Endothelial cell of umbilical vein (primary cell): Measurements from ENCODE around the gene MRGPRF. TPM values are rescaled to one million over a fixed set of nuclear protein-coding genes. Genes with fewer than 3 reads are reported as not detected.

Source experiments
- BruUV-seq: library from RNA; stranded (reverse); fragments of 400-500 nt; replicated peaks from 2 replicates; lab custom pipeline; 2021; lab: Mats Ljungman, UMichigan
- CTCF ChIA-PET: fragments of 300-600, 350-600 bp; sonication (Branson Sonifier 250); formaldehyde crosslinking; loops from one replicate; lab custom pipeline; 2021; ENCODE audit warnings: antibody characterized with exemption, inconsistent platforms; lab: Charles Lee
- POLR2A ChIA-PET: fragments of 300-600, 350-600 bp; sonication (Branson Sonifier 250); formaldehyde crosslinking; loops from one replicate; lab custom pipeline; 2021; ENCODE audit warnings: antibody characterized with exemption, inconsistent platforms; lab: Charles Lee
- DNase-seq: peaks from one replicate; pipeline ENCODE4 v3.0.0-alpha.2; 2011; ENCODE audit warnings: low read depth, low spot score
- FAIRE-seq: peaks from 2 replicates; lab custom pipeline; 2011; peaks lifted over from hg19 to GRCh38; lab: Jason Lieb, UNC
- H2AFZ ChIP-seq: 2 replicates; pipeline ENCODE4 v1.6.0; 2012; ENCODE audit warnings: low read depth, low read length, control low read depth, inconsistent platforms
- H3K27ac ChIP-seq: 2 replicates; pipeline ENCODE4 v1.5.1; 2011; ENCODE audit warnings: low read depth, mild to moderate bottlenecking, control low read depth, low read length, moderate library complexity; ENCODE audit not compliant: insufficient read depth
- H3K27me3 ChIP-seq, 2 experiments: 2 replicates each; pipeline versions ENCODE4 v1.6.0 to v1.6.1; 2011; ENCODE audit warnings: low read length in 2 of 2, mixed read lengths in 1 of 2; ENCODE audit not compliant: control insufficient read depth in 2 of 2, insufficient read depth in 2 of 2
- H3K36me3 ChIP-seq, 2 experiments: 2 replicates in 1 of 2; 3 replicates in 1 of 2; pipeline ENCODE4 v1.5.1; 2011; ENCODE audit warnings: low read length in 2 of 2, mild to moderate bottlenecking in 1 of 2, moderate library complexity in 1 of 2; ENCODE audit not compliant: control insufficient read depth in 2 of 2, insufficient read depth in 2 of 2; ENCODE audit errors: extremely low read depth in 1 of 2
- H3K4me1 ChIP-seq: 3 replicates; pipeline ENCODE4 v1.5.1; 2011; ENCODE audit warnings: mild to moderate bottlenecking, low read length; ENCODE audit not compliant: control insufficient read depth, insufficient read depth; ENCODE audit errors: extremely low read depth
- H3K4me2 ChIP-seq: 2 replicates; pipeline ENCODE4 v1.6.1; 2011; ENCODE audit warnings: low read length, control low read depth, mixed read lengths; ENCODE audit not compliant: insufficient read depth
- H3K4me3 ChIP-seq, 3 experiments: fragments of 200-600 bp in 1 of 3; sonication (generic), shearing (Covaris generic) in 1 of 3; replicated peaks in 1 of 3; 2 replicates each; pipeline ENCODE4 v1.5.1; 2011 to 2016; ENCODE audit warnings: control low read depth in 3 of 3, low read length in 3 of 3, mild to moderate bottlenecking in 2 of 3, inconsistent platforms in 1 of 3, low read depth in 1 of 3, moderate library complexity in 1 of 3; ENCODE audit not compliant: insufficient read depth in 1 of 3
- H3K79me2 ChIP-seq: 2 replicates; pipeline ENCODE4 v1.6.0; 2012; ENCODE audit warnings: low read length, inconsistent platforms; ENCODE audit not compliant: control insufficient read depth, insufficient read depth
- H3K9ac ChIP-seq: replicated peaks from 2 replicates; pipeline ENCODE3; 2011; ENCODE audit warnings: low read length, control low read depth; ENCODE audit not compliant: insufficient read depth; ENCODE audit errors: extremely low read depth
- H3K9me1 ChIP-seq: replicated peaks from 3 replicates; pipeline ENCODE4 v1.6.0; 2011; ENCODE audit warnings: mild to moderate bottlenecking, low read length; ENCODE audit not compliant: control insufficient read depth, insufficient read depth; ENCODE audit errors: extremely low read depth
- H3K9me3 ChIP-seq: replicated peaks from 2 replicates; pipeline ENCODE4 v1.5.1; 2012; ENCODE audit warnings: low read length, inconsistent platforms; ENCODE audit not compliant: control insufficient read depth, insufficient read depth
- H4K20me1 ChIP-seq: replicated peaks from 2 replicates; pipeline ENCODE3; 2011; ENCODE audit warnings: mild to moderate bottlenecking, low read length; ENCODE audit not compliant: control insufficient read depth, insufficient read depth; ENCODE audit errors: extremely low read depth
- EZH2 ChIP-seq: IDR thresholded peaks from 2 replicates; pipeline ENCODE4 v1.6.1; 2012; ENCODE audit warnings: borderline replicate concordance, low read depth, mild to moderate bottlenecking, moderate library complexity, low read length, inconsistent platforms; ENCODE audit not compliant: severe bottlenecking
- FOS ChIP-seq: IDR thresholded peaks from 2 replicates; pipeline ENCODE4 v1.6.1; 2011; ENCODE audit warnings: mild to moderate bottlenecking, low read length, moderate library complexity, borderline replicate concordance; ENCODE audit not compliant: insufficient read depth
- GATA2 ChIP-seq: IDR thresholded peaks from 2 replicates; pipeline ENCODE4 v1.7.0; 2011; ENCODE audit warnings: low read depth, mild to moderate bottlenecking, moderate library complexity, mixed read lengths, low read length; ENCODE audit not compliant: insufficient read length, insufficient read depth
- JUN ChIP-seq: IDR thresholded peaks from 2 replicates; pipeline ENCODE4 v1.6.1; 2011; ENCODE audit warnings: borderline replicate concordance, low read depth; ENCODE audit not compliant: insufficient read length, insufficient read depth
- MAX ChIP-seq: IDR thresholded peaks from 2 replicates; pipeline ENCODE4 v1.6.1; 2011; ENCODE audit not compliant: insufficient read depth, insufficient read length
- MYC ChIP-seq: IDR thresholded peaks from one replicate; pipeline ENCODE4 v1.6.1; 2011; ENCODE audit warnings: mild to moderate bottlenecking, low read depth, low read length
- POLR2A ChIP-seq: IDR thresholded peaks from 2 replicates; pipeline ENCODE4 v1.6.1; 2012; ENCODE audit warnings: low read depth, mild to moderate bottlenecking, control low read depth, low read length
- POLR2AphosphoS5 ChIP-seq: IDR thresholded peaks from 2 replicates; pipeline ENCODE4 v1.6.1; 2012; ENCODE audit warnings: low read depth, mild to moderate bottlenecking, control low read depth, low read length, moderate library complexity; ENCODE audit not compliant: insufficient read depth
- dilution Hi-C: fragments of 300-500 bp; cut with MboI; formaldehyde crosslinking; loops from one replicate; pipeline ENCODE4 v1.15.0; 2019; ENCODE audit warnings: low sequenced_read_pairs; ENCODE audit not compliant: extremely low pct_ligation_motif_present
- intact Hi-C: fragments of 100-400 bp; cut with micrococcal nuclease; formaldehyde crosslinking; loops from one replicate; pipeline ENCODE4 v1.10.0; 2022
- polyA plus RNA-seq, 4 experiments: library from polyadenylated mRNA; depleted of rRNA in 3 of 4; stranded (reverse) in 3 of 4; unstranded in 1 of 4; fragments of >200 nt; gene quantifications; 2 replicates each; pipeline versions ENCODE4 v1.2.1 to v1.2.3, GENCODE V29; 2011 to 2012; ENCODE audit warnings: missing spikeins in 1 of 4
- total RNA-seq: library from RNA; stranded (reverse); gene quantifications from 2 replicates; pipeline ENCODE4 v1.2.3, GENCODE V29; 2021
- TF ChIP-seq, protein P1 (sequence below), 2 donors: IDR thresholded peaks; 1 replicate in 1 of 2; 2 replicates in 1 of 2; pipeline ENCODE4 v1.5.1; 2011; ENCODE audit warnings: low read length in 2 of 2, mild to moderate bottlenecking in 2 of 2, moderate library complexity in 2 of 2, control low read depth in 1 of 2, inconsistent platforms in 1 of 2, low read depth in 1 of 2; ENCODE audit not compliant: insufficient read depth in 1 of 2; ENCODE audit errors: extremely low read depth in 1 of 2

Gene MRGPRF
- total and polyA plus RNA-seq, 2 donors (not counting 3 experiments of a cell fraction or from before 2014, with no cell fraction given) = not detected

GRCh38 chr11:69037544-69037943 is 24.5 kb upstream of the MRGPRF start:
- Histone ChIP-seq H3K27me3 (peaks cover 0 to 1% of the 10 kb centered on the region in 2 experiments), H3K4me2 (no peak overlapping the region), H3K9ac (no peak overlapping the region), H3K9me3 (no peaks in the 10 kb centered on the region), H3K36me3 (no peaks in the 10 kb centered on the region), H3K27ac (no peak overlapping the region), H4K20me1 (no peaks in the 10 kb centered on the region), H3K79me2 (no peaks in the 10 kb centered on the region), H3K9me1 (no peaks in the 10 kb centered on the region), H2AFZ (no peak overlapping the region), H3K4me1 (no peaks in the 10 kb centered on the region), H3K4me3 (no peak overlapping the region)
- no peak for DNase-seq
- no TSS peak for BruUV-seq
- TF ChIP-seq FOS = no peak
- no peak for TF ChIP-seq MYC
- no peak for TF ChIP-seq POLR2A
- no peak for TF ChIP-seq POLR2AphosphoS5
- no peak for TF ChIP-seq MAX
- no peak for TF ChIP-seq EZH2
- no peak for TF ChIP-seq GATA2
- TF ChIP-seq JUN = no peak
- TF ChIP-seq, protein P1, sequence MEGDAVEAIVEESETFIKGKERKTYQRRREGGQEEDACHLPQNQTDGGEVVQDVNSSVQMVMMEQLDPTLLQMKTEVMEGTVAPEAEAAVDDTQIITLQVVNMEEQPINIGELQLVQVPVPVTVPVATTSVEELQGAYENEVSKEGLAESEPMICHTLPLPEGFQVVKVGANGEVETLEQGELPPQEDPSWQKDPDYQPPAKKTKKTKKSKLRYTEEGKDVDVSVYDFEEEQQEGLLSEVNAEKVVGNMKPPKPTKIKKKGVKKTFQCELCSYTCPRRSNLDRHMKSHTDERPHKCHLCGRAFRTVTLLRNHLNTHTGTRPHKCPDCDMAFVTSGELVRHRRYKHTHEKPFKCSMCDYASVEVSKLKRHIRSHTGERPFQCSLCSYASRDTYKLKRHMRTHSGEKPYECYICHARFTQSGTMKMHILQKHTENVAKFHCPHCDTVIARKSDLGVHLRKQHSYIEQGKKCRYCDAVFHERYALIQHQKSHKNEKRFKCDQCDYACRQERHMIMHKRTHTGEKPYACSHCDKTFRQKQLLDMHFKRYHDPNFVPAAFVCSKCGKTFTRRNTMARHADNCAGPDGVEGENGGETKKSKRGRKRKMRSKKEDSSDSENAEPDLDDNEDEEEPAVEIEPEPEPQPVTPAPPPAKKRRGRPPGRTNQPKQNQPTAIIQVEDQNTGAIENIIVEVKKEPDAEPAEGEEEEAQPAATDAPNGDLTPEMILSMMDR (IDR thresholded peaks at IDR 0.05; ENCODE audit: extremely low read depth in 1 of 2, insufficient read depth in 1 of 2, low read depth in 1 of 2, low read length in 2 of 2) = no peak
- dilution Hi-C loops = no loop called here
- ChIA-PET POLR2A (no interaction called here), CTCF (no interaction called here)
- no peak for FAIRE-seq
- intact Hi-C loops = no loop called here
